Raji (cell line): ENCODE measurements around the gene DCTN5.

Experiments
- POLR2A ChIP-seq: IDR thresholded peaks from 2 replicates; pipeline ENCODE4 v1.6.1; 2011; ENCODE audit warnings: low read depth, low read length, control low read depth; ENCODE audit not compliant: insufficient read depth

The DCTN5 gene

DNA sequence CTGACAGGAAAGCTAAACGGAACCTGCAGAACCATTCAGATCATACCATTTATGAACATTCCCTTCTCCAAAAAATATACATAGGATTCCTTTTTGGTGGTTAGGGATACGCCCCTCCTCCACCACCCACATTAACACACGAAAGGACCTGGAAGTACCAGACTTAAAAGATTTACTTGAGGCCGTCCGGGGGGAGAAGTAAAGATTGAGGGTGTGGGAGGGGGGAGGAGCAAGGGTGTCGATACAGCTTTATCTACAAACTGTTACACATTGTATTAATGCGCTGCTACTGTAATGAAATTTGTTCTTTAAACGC lies 693 bp upstream of the DCTN5 start:
- TF ChIP-seq POLR2A: no peak

DNA sequence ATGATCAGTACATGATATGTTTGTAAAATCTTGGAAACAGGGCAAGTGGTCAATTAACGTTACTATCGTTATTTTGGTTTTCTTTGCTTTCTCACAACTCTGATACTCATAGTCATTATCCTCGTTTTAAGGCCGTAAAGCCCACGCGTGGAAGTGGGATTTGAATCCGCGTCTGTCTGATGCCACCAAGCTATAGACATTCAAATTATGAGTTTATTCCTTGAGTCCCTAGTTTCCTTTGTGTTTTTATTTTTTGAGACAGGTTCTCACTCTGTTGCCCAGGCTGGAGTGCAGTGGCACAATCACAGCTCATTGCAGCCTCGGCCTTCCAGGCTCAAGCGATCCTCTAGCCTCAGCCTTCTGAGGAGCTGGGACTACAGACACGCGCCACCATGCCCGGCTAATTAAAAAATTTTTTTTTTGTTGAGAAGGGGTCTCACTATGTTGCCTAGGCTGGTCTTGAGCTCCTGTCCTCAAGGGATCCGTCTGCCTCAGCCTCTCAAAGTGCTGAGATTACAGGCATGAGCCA lies 1.0 kb downstream of the DCTN5 start:
- TF ChIP-seq POLR2A: no peak

- TF ChIP-seq POLR2A: no peak
Observed at GRCh38 chr16:23650674-23651416, 9.6 kb downstream of the DCTN5 start.

DNA sequence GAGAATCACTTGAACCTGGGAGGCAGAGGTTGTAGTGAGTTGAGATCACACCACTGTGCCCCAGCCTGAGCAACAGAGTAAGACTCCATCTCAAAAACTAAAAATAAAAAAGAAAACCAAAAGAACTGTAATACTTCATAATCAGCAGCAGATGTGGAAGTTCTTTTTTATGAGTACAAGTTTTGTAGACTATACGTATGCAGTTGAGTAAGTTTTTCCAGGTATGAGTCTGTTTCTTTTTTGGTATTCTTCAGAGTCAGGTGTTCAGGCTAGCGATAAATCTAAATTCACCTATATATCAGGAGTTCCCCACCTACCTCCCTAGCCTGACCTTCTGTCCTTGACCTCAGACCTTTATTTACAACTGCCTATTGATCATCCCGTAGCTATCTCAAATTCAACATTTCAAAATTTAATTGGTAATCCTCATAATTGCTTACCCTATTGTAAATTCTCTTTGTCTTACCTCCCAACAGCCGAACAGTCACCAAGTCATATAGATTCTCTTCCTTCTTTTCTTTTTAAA lies 10.7 kb downstream of the DCTN5 start:
- no peak for TF ChIP-seq POLR2A

- no peak for TF ChIP-seq POLR2A
Observed at GRCh38 chr16:23663918-23664317, 22.7 kb downstream of the DCTN5 start.

GRCh38 chr16:23666571-23667354 lies 25.5 kb downstream of the DCTN5 start:
- TF ChIP-seq POLR2A: no peak

DNA sequence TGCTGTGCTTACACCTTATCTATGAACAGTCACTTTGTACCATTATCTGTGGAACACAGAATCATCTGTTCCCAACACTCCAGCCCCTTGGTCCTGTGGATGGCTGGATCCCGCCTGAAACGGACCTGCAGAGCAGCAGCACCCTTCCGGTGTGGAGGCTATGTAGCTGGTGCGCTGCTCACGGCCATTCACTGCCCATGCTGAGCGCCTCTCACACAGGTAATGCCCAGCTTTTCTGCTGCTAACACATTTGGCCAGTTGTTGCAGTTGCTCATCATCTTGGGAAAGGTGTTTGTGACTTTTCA lies 26.0 kb downstream of the DCTN5 start:
- TF ChIP-seq POLR2A: no peak

DNA sequence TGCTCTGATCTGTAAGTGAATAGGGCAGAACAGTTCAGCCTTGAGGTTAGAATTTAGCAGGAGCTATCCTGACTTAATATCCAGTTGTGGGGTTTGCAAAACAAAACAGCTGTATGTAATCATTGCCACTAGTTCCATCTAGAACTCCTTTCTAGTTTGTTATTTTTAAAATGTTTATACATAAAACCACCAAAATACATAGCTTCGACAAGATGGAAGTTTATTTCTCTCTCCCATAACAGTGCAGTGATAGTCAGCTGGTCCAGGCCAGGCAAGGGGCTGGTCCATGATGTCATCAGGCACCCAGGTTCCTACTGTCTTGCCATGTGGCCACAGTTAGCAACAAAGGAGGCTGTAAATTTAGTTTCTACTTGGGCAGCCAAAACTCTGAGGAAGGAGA lies 27.0 kb downstream of the DCTN5 start:
- TF ChIP-seq POLR2A: no peak

GRCh38 chr16:23668873-23669272 lies 27.6 kb downstream of the DCTN5 start:
- no peak for TF ChIP-seq POLR2A

DNA sequence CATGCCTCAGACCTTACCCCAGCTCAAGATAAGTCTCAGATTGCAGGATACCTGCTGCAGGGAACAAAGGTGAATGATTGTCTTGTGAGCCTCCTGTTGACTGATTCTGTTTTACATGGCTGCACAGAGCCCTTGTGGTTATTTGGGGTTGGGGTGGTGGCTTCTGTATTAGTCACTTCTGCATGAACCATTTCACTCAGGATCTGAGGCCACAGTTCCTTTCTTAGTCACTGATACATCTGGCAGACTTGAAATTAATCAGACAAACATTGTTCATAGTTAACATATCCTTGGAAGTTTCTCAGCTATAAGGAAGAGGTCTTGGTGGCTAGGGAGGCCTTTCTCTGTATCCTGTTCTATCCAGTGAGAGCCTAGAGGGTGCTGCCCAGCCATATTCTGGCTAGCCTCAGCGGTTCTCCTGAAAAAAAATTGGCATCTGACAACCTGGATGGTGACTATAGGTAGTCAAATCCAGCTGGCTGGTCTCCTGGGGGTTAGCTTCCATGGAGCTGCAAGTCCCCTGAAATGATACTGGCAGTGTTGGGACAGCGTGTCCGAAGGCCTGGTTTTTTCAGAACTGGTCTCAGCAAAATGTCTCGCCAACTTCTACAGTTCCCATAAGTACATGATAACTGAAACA lies 29.0 kb downstream of the DCTN5 start:
- TF ChIP-seq POLR2A: no peak

GRCh38 chr16:23673971-23674614 lies 32.8 kb downstream of the DCTN5 start:
- no peak for TF ChIP-seq POLR2A

DNA sequence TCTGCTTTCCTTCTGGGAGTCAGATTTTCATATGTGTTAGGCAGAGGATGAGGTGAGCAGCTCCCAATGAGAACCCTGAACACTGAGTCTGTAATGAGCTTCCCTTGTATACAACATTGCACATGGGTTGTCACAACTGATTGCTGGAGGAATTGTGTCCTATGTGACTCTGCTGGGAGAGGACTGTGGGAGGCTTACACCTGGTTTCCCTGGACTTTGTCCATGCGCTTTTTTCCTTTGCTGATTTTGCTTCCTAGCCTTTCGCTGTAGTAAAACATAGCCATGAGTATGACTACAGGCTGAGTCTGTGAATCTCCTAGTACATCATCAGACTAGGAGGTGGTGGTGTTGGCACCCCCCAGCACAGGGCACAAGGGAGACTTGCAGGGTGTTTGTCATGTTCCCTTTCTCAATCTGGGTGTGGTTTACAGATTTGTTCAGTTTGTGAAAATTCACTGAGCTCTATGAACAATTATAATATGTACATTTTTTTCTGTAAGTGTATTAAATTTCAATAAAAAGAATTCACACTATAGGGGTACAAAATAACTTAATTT lies 35.7 kb downstream of the DCTN5 start:
- TF ChIP-seq POLR2A: no peak

- TF ChIP-seq POLR2A: peak; percentile 79
Observed at GRCh38 chr16:23678430-23679273, 37.4 kb downstream of the DCTN5 start, which contains the start of gene PLK1. TSS of gene PLK1 (plus strand) at chr16:23678889. CDS start at chr16:23678933, 44 bp downstream.
